Activated naive CD4-positive, alpha-beta T cell (primary cell): ENCODE data around the gene KIF26A.
"Not testable (repeated sequence)": the region's sequence is repeated elsewhere in the genome, so short reads cannot be mapped to it uniquely, and the experiment has no call there.

Experiments used
- DNase-seq, 4 experiments: peaks; one replicate each; lab custom pipeline; 2025; lab: John Stamatoyannopoulos, UW

Gene KIF26A

GRCh38 chr14:104144911-104145825 is 6.8 kb downstream of the KIF26A start:
- DNase-seq: no peak

DNA sequence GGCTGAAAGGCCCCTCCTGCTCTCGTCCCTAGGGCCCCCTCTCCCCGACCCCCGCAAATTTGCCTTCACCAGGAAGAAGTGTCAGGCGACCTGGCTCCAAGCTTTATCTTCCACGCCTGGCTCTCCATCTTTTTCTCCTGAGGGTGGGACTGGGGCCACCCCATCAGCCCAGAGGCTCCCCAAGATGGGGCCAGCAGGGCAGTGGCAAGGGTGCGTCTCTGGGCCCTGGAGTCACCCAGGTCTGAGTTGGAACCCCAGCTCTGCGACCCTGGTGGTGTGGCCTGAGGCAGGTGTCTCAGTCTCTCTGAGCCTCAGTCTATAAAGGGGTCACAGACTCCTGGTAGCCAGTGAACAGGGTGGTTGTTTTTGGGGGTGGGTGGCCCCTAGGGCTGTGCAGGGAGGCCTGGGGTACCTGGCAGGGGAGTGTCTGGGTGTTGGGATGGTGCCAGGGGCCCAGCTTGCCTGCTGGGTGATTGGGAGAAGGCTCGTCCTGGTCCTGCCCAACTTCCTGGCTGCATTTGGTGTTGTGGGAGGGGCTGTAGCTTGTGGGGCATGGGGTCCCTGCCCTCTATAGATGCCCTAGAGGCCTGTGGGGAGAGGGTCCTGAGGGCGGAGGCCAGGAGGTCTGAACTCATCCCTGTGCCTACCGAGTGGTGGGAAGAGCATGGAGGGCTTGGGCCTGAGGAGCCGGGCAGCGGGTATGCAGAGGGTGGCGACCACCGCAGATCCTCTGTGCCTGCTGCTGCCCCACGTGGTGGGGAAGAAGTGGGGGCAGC is 7.6 kb downstream of the KIF26A start:
- no peak for DNase-seq

DNA sequence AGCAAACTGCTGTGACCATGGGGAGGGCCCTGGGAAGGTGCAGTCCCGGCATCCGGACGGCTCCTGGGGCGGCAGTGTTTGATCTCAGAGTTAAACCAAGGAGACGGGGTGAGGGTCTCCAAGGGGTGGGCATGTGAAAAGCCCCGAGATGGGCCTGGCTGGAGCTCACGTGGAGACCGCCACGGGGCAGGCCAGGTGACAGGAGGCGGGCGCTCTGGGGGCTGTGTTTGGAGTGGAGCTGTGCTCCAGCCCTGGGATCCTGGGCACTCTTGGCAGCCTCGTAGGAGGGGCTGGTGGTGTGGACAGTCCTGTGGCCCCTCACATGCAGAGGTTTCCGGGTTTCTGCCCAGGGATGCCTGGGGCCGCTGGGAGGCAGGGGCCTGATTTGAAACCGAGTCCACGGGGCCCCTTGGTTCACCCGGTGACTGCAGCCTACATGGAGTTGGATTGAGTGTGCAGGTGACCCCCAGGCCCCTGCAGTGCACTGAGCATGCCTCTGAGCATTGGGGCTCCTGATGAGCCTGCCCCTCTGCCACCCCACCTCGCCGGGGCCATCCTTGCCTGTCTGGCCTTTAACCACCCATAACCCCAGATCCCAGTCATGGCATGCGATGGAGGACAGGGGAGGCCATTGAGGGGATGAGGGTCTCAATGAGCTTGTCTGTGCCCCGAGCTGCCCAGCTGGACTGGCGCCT is 8.4 kb downstream of the KIF26A start:
- DNase-seq: no peak

GRCh38 chr14:104147346-104148125 is 9.1 kb downstream of the KIF26A start:
- DNase-seq: no peak

DNA sequence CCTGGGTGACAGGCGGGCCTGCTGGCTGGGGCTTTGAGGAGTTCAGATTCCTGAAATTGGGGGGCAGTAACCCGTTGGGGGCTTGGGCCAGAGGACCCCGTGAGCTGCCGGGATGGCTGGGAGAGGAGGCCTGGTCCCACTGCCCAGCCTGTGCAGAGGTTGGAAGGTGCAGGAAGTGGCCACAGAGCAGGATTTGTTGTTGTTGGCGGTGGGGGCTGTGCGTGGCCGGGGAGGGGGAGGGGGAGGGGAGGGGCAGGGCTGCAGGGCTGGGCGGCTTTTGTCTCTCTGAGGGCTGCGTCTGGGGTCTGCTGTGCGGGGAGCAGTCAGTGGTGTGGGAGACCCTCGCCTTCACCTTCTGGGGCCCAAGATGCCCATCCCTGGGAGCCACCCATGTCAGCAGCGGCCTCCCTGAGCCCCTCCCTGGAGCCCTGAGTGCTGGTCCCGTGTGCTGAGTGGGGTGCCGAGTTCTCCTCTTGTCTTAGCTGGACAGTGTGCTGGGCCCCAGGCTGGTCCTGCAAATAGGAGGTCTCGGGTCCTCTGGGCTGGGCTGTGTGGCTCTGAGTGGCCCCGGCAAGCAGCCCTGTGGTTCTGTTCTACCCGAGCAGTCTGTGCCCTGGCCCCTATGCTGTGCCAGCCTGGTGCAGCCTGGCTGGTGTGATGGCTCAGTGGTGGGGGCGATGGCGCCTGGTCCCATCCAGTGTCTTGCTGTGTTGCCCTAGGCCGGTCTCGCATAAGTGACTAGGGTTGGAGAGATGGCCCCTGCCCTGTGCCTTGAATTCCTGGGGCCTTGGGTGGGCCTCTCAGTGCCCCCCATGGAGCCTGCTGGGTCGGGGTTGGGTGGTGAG is 10.3 kb downstream of the KIF26A start:
- DNase-seq: no peak

DNA sequence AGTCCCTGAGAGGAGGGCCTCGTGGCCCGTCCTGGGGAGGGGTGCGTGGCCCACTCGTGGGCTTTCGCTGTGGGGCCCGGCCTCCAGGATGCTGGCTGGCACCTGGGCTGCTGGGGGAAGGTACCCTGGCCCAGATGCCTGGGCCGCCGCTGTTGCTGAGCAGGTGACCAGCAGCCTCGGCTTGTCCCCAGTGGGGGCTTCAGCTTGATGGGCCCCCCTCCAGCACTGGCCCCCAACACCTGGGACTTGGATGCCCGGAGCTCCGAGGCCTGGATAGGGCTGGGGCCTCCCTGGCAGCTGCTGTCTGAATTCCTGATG is 10.8 kb downstream of the KIF26A start:
- DNase-seq: no peak

DNA sequence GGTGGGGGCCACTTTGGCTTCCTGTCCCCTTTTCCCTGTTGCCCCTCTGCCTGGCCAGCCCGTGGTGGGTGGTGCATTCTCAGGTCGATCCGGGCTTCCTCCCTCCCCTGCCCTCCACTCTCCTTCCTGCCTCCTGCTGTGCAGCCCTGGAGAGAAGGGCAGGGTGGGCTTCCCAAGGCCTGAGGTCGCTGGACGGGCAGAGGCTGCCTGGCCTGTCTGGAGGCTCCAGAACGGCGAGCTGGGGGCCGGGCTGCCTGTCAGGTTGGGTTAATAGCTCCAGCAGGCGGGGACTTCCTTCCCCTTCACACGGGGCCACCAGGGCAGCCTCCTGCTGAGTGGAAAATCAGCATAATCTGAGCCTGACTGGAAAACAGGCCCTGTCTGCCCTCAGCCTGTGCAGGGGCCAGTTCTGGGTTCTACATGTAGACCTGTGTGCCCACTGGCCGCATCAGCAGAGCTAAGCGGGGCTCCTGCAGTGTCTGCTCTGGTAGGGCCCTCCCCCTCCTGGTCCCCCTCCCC is 11.3 kb downstream of the KIF26A start:
- no peak for DNase-seq

GRCh38 chr14:104150136-104151025 is 12.0 kb downstream of the KIF26A start:
- no peak for DNase-seq

- no peak for DNase-seq
Measured at GRCh38 chr14:104151026-104151381, 12.6 kb downstream of the KIF26A start.

- DNase-seq: no peak
Measured at GRCh38 chr14:104151566-104152245, 13.3 kb downstream of the KIF26A start.

DNA sequence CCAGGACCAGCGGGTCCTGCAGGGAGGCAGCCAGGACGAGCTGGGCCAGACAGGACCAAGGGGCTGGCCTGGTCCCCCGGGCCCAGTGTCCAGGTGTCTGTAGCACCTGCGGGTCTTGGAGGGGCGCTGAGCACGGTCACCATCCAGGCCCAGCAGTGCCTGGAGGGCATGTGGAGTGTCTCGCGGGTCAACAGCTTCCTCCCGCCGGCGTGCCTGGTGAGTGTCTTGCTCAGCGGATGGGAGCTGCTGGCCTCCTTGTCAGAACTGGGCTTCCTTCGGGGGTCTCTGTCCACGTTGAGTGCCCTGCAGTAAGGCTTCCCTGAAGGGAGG is 13.8 kb downstream of the KIF26A start:
- no peak for DNase-seq

DNA sequence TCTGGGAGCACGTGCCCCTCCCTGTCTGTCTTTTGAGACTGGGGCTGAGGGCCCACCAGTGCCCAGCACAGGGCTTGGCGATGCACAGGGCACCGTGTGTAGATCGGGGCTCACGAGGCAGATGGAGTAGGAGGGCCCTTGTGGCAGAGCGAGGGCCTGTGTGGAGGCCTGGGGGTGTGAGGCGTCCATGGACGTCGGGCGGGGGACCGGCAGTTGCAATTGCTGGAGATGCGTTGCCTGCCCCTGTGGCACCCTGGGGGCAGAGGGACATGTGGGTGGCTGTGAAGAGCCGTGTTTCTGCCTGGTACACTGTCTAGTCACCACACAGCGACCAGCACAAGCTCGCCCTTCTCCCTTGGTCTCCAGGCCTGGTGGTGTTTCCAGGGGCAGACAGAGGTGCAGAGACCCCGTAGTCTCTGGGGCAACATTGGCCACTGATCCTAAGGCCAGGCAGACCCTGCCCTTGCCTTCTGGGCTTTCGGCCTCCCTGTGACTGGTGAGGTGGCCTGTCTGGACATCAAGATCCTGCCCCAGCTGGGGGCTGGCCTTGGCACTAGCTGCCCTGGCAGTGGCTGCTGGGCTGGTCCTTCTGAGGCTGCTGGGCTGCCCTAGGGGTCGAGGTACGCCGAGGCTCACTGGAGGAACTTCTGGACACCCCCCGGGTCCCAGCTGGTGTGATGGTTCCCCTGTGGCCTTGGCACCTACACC is 14.5 kb downstream of the KIF26A start:
- no peak for DNase-seq

- not testable (repeated sequence) for DNase-seq
Measured at GRCh38 chr14:104153394-104153755, 15.0 kb downstream of the KIF26A start.

DNA sequence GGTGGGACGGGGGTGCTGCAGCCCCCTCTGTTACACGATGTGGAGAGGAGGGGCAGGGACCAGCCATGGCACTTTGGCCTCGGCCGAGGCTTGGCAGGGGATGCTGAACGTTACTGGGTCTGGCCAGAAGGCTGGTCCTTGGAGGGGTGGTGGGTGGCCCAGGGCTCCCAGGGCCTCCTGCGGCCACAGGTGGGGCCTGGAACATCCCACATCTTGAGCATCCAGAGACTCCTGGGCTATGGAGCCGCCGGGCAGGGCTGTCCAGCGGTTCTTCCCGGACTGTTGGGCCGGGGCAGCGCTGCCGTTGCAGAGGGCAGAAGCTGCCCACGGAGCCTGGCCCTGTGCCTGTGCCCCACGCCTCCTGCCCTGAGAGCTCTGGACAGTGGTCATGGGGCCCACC is 15.9 kb downstream of the KIF26A start:
- DNase-seq: no peak

DNA sequence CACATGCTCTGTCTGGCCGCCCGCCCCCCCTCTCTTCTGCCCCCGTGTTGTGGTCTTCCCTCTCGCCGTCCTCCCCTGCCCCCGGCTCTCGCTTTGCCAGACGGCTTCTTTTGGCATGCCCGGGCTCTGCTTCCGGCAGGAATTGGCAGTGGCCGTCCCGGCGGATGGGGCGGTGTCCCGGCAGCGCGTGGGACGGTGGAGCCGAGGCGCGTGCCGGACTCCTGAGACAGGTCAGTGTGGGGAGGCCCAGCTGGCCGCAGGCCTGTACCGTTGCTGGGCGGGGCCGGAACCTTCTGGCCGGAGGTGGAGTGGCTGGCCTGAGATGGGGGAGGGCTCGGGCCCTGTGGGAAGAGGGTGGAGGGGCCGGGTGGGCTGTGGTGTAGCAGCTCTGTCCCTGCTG is 17.1 kb downstream of the KIF26A start:
- no peak for DNase-seq

- DNase-seq: no peak
Measured at GRCh38 chr14:104156142-104156541, 17.8 kb downstream of the KIF26A start.

DNA sequence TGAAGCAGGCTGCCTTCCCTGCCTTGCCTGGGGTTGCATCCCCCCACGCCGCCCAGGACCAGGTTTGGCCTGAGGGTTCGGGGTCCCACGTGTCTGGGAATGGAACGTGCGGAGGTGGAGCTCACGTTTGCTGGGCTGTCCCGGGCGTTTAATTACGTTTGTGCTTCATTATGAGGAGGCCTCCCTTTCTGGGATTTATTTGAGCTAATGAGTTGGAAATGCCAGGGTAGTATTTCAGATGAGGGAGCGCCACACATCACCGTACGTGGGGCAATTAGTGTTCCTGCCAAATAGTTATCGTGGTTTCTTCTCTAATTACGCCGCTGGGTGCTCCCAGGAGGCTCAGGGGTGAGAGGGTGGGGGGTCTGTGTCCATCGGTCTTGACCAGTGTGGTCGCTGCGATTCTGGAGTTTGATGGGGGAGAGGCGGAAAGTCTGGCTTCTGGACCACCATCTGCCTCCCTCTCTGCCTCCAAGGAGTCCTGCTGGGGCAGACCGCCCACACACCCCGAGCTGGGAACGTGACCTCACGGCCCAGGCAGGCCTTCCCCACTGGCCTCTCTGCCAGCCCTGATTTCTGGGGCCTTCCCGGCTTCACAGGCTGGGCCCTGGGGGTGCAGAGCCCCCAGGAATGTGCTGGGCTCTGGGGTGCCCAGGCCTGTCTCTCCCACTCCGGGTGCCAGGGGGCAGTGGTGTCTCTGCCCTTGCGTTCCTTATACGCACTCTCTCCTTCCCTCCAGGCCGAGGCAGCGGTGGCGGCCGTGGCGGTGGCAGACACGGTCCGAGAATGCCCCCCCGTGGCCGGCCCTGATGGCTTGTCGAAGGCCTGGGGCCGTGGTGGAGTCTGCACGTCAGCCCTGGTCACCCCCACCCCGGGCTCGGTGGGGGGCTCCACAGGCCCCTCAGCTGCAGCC is 18.9 kb downstream of the KIF26A start:
- no peak for DNase-seq
